ENCODE measurements around the gene USP34. TPM values are rescaled to one million over a fixed set of nuclear protein-coding genes. Genes with fewer than 3 reads are reported as not detected.

USP34 gene
- total RNA-seq, 6 experiments from 2014 or later, result 33.3 to 57.1 (median 41.5) TPM

DNA sequence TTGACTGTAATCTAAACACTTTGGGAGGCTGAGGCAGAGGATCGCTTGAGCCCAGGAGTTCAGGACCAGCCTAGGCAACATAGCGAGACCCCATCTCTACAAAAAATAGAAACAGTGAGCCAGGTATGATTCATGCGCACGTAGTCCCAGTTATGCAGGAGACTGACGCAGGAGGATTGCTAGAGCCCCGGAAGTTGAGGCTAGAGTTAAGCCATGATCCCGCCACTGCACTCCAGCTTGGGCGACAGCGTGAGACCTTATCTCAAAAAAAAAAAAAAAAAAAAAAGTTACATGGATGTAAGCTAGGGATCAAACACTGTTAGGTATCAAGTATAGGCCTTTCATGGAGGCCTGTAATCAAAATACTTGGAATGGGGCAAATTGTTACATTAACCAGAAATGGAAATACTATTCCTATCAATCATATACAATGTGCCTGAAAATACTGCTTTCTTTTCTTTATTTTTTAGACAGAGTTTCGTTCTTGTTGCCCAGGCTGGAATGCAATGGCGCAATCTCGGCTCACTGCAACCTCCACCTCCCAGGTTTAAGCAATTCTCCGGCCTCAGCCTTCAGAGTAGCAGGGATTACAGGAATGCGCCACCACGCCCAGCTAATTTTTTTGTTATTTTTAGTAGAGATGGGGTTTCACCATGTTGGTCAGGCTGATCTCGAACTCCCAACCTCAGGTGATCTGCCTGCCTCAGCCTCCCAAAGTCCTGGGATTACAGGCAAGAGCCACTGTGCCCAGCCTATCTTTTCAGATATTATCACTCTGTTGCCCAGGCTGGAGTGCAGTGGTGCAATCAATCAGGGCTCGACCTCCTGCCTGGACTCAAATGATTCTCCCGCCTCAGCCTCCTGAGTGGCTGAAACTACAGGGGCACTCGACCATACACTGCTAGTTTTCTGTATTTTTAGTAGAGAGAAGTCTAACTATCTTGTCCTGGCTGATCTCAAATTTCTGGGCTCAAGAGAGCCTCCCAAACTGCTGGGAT lies 40.1 kb upstream of the USP34 start:
- no peak for DNase-seq
- H3K27ac ChIP-seq, result no peak overlapping the region
- 89% methylated on average over 14 of the region's 19 CpGs for WGBS (ENCODE audit: insufficient coverage, low coverage, low lambda C conversion rate, missing lambda C conversion rate)
- no peak for ATAC-seq
- H3K9me3 ChIP-seq, result no peaks in the 10 kb centered on the region
- no peak overlapping the region for H3K4me3 ChIP-seq
- H3K27me3 ChIP-seq, result no peaks in the 10 kb centered on the region
- H3K4me1 ChIP-seq, result no peaks in the 10 kb centered on the region
- intact Hi-C loops (cut with DNase I), result no loop called here
- peaks cover 0 to 47% (median 9%) of the 10 kb centered on the region in 4 donors for H3K36me3 ChIP-seq
- TF ChIP-seq, protein P1, sequence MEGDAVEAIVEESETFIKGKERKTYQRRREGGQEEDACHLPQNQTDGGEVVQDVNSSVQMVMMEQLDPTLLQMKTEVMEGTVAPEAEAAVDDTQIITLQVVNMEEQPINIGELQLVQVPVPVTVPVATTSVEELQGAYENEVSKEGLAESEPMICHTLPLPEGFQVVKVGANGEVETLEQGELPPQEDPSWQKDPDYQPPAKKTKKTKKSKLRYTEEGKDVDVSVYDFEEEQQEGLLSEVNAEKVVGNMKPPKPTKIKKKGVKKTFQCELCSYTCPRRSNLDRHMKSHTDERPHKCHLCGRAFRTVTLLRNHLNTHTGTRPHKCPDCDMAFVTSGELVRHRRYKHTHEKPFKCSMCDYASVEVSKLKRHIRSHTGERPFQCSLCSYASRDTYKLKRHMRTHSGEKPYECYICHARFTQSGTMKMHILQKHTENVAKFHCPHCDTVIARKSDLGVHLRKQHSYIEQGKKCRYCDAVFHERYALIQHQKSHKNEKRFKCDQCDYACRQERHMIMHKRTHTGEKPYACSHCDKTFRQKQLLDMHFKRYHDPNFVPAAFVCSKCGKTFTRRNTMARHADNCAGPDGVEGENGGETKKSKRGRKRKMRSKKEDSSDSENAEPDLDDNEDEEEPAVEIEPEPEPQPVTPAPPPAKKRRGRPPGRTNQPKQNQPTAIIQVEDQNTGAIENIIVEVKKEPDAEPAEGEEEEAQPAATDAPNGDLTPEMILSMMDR (IDR thresholded peaks at IDR 0.05), result no peak
- TF ChIP-seq POLR2A (IDR thresholded peaks at IDR 0.05), result no peak

DNA sequence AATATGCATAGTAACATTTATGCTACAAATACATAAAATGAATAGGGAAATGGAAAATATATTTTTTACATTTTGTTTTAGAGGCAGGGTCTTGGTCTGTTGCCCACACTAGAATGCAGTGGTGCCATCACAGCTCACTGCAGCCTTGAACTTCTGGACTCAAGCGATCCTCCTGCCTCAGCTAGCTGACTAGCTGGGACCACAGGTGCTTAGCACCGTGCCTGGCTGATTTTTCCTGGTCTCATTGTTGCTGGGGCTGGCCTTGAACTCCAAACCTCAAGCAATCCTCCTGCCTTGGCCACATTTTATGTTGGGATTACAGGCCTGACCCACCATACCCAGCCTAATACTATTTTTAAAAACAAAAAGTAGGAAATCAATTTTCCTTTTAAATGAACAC lies 34.1 kb upstream of the USP34 start:
- H3K4me1 ChIP-seq, result no peaks in the 10 kb centered on the region
- WGBS (ENCODE audit: insufficient coverage, low coverage, low lambda C conversion rate, missing lambda C conversion rate), result no CpG with 5 or more reads among the region's 2 CpGs
- peaks cover 0 to 29% (median 3%) of the 10 kb centered on the region in 4 donors for H3K36me3 ChIP-seq
- TF ChIP-seq, protein P1 (IDR thresholded peaks at IDR 0.05), result no peak
- no peak for TF ChIP-seq POLR2A (IDR thresholded peaks at IDR 0.05)
- intact Hi-C loops (cut with DNase I), result no loop called here
- no peaks in the 10 kb centered on the region for H3K9me3 ChIP-seq
- ATAC-seq, result no peak
- H3K4me3 ChIP-seq, result no peak overlapping the region
- H3K27me3 ChIP-seq, result no peaks in the 10 kb centered on the region
- no peak overlapping the region for H3K27ac ChIP-seq
- DNase-seq, result no peak

DNA sequence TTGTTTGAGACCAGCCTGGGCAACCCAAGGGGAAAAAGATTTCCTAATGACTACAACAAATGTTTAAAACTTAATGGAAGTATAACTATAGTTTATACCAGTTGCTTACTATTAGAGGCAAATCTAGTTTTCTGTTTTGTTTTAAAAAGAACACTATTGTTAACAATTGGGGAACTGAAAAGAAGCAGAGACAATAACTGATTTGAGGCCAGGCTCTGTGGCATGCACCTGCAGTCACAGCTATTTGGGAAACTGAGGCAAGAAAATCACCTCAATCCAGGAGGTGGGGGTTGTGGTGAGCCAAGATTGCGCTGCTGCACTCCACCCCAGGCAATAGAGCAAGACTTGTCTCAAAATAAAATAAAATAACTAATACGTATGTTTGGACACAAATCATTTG lies 28.2 kb upstream of the USP34 start:
- intact Hi-C loops (cut with DNase I), result no loop called here
- no peaks in the 10 kb centered on the region for H3K9me3 ChIP-seq
- H3K4me1 ChIP-seq, result peaks cover 0 to 13% (median 0%) of the 10 kb centered on the region in 4 donors
- peaks cover 7 to 58% (median 19%) of the 10 kb centered on the region in 4 donors for H3K36me3 ChIP-seq
- 95% methylated on average over 2 of the region's 2 CpGs for WGBS (ENCODE audit: insufficient coverage, low coverage, low lambda C conversion rate, missing lambda C conversion rate)
- no peak overlapping the region for H3K4me3 ChIP-seq
- DNase-seq (no peak), ATAC-seq (no peak)
- no peak for TF ChIP-seq POLR2A (IDR thresholded peaks at IDR 0.05)
- TF ChIP-seq, protein P1 (IDR thresholded peaks at IDR 0.05), result no peak
- no peak overlapping the region for H3K27ac ChIP-seq
- no peaks in the 10 kb centered on the region for H3K27me3 ChIP-seq

DNA sequence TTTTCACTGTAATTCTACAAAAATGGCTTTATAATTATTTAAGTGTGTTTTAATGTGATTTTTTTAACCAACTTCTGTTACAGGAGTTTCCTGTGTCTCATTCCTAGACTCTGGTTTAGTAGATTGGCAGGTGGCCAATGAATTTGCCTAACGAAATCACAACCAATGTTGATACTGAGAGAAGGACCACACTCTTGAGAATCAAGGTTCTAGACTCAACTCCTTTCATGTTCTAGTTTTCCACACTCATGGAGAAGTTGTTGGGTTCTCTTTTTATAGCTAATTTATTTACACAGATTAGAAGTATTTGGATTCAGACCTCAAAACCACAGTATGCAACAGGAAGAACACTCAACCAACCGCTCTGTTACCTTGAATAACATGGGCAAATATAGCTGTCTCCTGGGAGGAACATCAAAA lies 22.6 kb upstream of the USP34 start:
- intact Hi-C loops (cut with DNase I), result no loop called here
- H3K27ac ChIP-seq, result no peak overlapping the region
- H3K36me3 ChIP-seq, result peaks cover 5 to 74% (median 36%) of the 10 kb centered on the region in 4 donors
- DNase-seq, result no peak
- peaks cover 0 to 13% (median 0%) of the 10 kb centered on the region in 4 donors for H3K4me1 ChIP-seq
- WGBS (ENCODE audit: insufficient coverage, low coverage, low lambda C conversion rate, missing lambda C conversion rate), result 58% methylated on average over 2 of the region's 2 CpGs
- H3K27me3 ChIP-seq, result no peaks in the 10 kb centered on the region
- no peak for ATAC-seq
- H3K4me3 ChIP-seq, result no peak overlapping the region
- H3K9me3 ChIP-seq, result no peaks in the 10 kb centered on the region
- TF ChIP-seq, protein P1 (IDR thresholded peaks at IDR 0.05), result no peak
- no peak for TF ChIP-seq POLR2A (IDR thresholded peaks at IDR 0.05)
